ENCODE measurements around the gene TCP11L2.

DNA sequence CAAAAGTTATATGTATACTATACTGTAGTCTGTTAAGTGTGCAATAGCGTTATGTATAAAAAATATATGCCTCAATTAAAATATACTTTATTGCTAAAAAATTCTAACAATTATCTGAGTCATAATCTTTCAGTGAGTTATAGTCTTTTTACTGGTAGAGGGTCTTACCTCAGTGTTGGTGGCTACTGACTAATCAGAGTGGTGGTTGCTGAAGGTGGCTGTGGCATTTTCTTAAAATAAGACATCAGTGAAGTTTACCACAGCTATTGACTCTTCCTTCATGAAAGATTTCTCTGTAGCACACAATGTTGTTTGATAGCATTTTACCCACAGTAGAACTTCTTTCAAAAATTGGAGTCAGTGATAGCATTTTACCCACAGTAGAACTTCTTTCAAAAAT lies 78.4 kb downstream of the TCP11L2 start:
- TF ChIP-seq, protein P1, sequence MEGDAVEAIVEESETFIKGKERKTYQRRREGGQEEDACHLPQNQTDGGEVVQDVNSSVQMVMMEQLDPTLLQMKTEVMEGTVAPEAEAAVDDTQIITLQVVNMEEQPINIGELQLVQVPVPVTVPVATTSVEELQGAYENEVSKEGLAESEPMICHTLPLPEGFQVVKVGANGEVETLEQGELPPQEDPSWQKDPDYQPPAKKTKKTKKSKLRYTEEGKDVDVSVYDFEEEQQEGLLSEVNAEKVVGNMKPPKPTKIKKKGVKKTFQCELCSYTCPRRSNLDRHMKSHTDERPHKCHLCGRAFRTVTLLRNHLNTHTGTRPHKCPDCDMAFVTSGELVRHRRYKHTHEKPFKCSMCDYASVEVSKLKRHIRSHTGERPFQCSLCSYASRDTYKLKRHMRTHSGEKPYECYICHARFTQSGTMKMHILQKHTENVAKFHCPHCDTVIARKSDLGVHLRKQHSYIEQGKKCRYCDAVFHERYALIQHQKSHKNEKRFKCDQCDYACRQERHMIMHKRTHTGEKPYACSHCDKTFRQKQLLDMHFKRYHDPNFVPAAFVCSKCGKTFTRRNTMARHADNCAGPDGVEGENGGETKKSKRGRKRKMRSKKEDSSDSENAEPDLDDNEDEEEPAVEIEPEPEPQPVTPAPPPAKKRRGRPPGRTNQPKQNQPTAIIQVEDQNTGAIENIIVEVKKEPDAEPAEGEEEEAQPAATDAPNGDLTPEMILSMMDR (IDR thresholded peaks at IDR 0.05): no peak
- no peak for TF ChIP-seq POLR2A (IDR thresholded peaks at IDR 0.05)

Measured in uterus (tissue), 2 donors.